ENCODE measurements around the gene SLC9A9.

The SLC9A9 gene

DNA sequence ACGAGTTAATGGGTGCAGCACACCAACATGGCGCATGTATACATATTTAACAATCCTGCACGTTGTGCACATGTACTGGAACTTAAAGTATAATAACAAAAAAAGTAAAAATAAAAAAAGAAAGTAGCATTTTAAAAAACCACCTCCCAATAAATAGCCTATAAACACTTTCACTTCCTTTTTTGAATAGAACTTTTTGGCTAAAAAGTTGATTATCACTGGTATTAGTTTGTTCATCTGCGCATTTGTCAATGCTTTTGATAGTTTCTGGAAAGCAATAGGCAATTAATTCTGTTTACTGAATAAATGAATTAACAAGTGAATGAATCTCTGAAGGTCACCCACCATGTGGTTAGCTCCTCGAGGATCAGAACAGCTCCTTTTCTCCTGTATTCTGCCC, 179.9 kb downstream of the SLC9A9 start:
- H3K9me3 ChIP-seq (ENCODE audit: insufficient read depth, low read length, severe bottlenecking) = no peaks in the 10 kb centered on the region
- no peak overlapping the region for H3K4me3 ChIP-seq (ENCODE audit: low read depth in 1 of 2, low read length in 2 of 2)
- no peaks in the 10 kb centered on the region for H3K36me3 ChIP-seq (ENCODE audit: insufficient read depth, low read length)
- H3K79me2 ChIP-seq (ENCODE audit: insufficient read depth, low read length) = no peaks in the 10 kb centered on the region
- H3K27me3 ChIP-seq (ENCODE audit: insufficient read depth, low read length, poor library complexity) = no peaks in the 10 kb centered on the region
- H2AFZ ChIP-seq (ENCODE audit: low read depth, low read length) = no peak overlapping the region
- H3K9ac ChIP-seq (ENCODE audit: low read depth, low read length) = no peak overlapping the region
- ATAC-seq (ENCODE audit: insufficient read depth, low read depth) (no peak), DNase-seq (no peak)
- H3K27ac ChIP-seq (ENCODE audit: low read length) = no peak overlapping the region; the same call in 1 of the 2 replicates
- peaks cover 24% of the 10 kb centered on the region for H3K4me1 ChIP-seq (ENCODE audit: insufficient read depth, low read length)
- H4K20me1 ChIP-seq (ENCODE audit: insufficient read depth, low read length) = no peaks in the 10 kb centered on the region
- TF ChIP-seq EZH2 (IDR thresholded peaks at IDR 0.05; ENCODE audit: borderline replicate concordance, low read depth, low read length, severe bottlenecking) = no peak
- TF ChIP-seq, protein P1, sequence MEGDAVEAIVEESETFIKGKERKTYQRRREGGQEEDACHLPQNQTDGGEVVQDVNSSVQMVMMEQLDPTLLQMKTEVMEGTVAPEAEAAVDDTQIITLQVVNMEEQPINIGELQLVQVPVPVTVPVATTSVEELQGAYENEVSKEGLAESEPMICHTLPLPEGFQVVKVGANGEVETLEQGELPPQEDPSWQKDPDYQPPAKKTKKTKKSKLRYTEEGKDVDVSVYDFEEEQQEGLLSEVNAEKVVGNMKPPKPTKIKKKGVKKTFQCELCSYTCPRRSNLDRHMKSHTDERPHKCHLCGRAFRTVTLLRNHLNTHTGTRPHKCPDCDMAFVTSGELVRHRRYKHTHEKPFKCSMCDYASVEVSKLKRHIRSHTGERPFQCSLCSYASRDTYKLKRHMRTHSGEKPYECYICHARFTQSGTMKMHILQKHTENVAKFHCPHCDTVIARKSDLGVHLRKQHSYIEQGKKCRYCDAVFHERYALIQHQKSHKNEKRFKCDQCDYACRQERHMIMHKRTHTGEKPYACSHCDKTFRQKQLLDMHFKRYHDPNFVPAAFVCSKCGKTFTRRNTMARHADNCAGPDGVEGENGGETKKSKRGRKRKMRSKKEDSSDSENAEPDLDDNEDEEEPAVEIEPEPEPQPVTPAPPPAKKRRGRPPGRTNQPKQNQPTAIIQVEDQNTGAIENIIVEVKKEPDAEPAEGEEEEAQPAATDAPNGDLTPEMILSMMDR (IDR thresholded peaks at IDR 0.05; ENCODE audit: borderline replicate concordance, extremely low read depth, low read length, poor library complexity, severe bottlenecking) = no peak
- no peak overlapping the region for H3K4me2 ChIP-seq (ENCODE audit: insufficient read depth, low read length)

DNA sequence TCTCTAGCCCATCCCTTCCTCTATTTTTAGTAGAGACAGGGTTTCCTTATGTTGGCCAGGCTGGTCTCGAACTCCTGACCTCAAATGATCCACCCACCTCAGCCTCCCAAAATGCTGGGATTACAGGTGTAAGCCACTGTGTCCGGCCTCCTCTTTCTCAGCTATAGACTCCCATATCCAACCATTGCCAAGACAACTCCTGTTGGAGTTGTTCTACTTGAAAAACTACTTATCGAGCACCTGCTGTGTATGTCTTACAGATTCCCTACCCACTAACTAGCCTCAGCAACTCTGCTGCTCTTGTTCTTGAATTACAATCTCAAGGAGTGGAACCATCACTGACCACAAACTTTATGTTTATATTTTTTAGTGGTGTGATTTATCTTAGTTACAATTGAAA, 186.6 kb downstream of the SLC9A9 start:
- H3K36me3 ChIP-seq (ENCODE audit: insufficient read depth, low read length) = no peaks in the 10 kb centered on the region
- TF ChIP-seq EZH2 (IDR thresholded peaks at IDR 0.05; ENCODE audit: borderline replicate concordance, low read depth, low read length, severe bottlenecking) = no peak
- TF ChIP-seq, protein P1 (IDR thresholded peaks at IDR 0.05; ENCODE audit: borderline replicate concordance, extremely low read depth, low read length, poor library complexity, severe bottlenecking) = no peak
- no peaks in the 10 kb centered on the region for H4K20me1 ChIP-seq (ENCODE audit: insufficient read depth, low read length)
- H3K27me3 ChIP-seq (ENCODE audit: insufficient read depth, low read length, poor library complexity) = no peaks in the 10 kb centered on the region
- H3K27ac ChIP-seq (ENCODE audit: low read length) = no peak overlapping the region
- H3K4me3 ChIP-seq (ENCODE audit: low read depth in 1 of 2, low read length in 2 of 2) = no peak overlapping the region
- no peaks in the 10 kb centered on the region for H3K79me2 ChIP-seq (ENCODE audit: insufficient read depth, low read length)
- ATAC-seq (ENCODE audit: insufficient read depth, low read depth) = no peak
- H3K4me2 ChIP-seq (ENCODE audit: insufficient read depth, low read length) = no peak overlapping the region
- H2AFZ ChIP-seq (ENCODE audit: low read depth, low read length) = no peak overlapping the region
- H3K4me1 ChIP-seq (ENCODE audit: insufficient read depth, low read length) = no peaks in the 10 kb centered on the region
- H3K9me3 ChIP-seq (ENCODE audit: insufficient read depth, low read length, severe bottlenecking) = peaks cover 2% of the 10 kb centered on the region
- H3K9ac ChIP-seq (ENCODE audit: low read depth, low read length) = no peak overlapping the region
- no peak for DNase-seq

DNA sequence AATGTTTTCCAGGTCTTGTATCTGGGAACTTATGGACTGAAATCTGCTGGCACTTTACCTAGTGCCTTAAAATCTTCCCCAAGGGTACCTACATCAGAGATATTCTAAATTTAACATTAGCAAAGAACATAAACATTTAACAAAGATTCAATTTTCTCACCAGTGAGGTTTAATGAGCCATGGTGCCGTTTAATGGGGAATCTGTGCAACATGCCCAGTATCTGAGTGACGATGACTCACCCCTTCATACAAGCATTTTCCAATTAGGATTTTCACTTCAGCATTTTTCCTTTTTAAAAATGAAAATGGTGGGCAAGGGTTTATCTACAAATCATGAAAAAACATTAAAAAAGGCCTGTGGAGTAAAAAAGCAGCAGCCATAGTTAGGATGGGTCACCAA, 189.4 kb downstream of the SLC9A9 start:
- no peaks in the 10 kb centered on the region for H4K20me1 ChIP-seq (ENCODE audit: insufficient read depth, low read length)
- no peak overlapping the region for H2AFZ ChIP-seq (ENCODE audit: low read depth, low read length)
- TF ChIP-seq EZH2 (IDR thresholded peaks at IDR 0.05; ENCODE audit: borderline replicate concordance, low read depth, low read length, severe bottlenecking) = no peak
- TF ChIP-seq, protein P1 (IDR thresholded peaks at IDR 0.05; ENCODE audit: borderline replicate concordance, extremely low read depth, low read length, poor library complexity, severe bottlenecking) = no peak
- H3K79me2 ChIP-seq (ENCODE audit: insufficient read depth, low read length) = no peaks in the 10 kb centered on the region
- H3K4me2 ChIP-seq (ENCODE audit: insufficient read depth, low read length) = no peak overlapping the region
- ATAC-seq (ENCODE audit: insufficient read depth, low read depth) (no peak), DNase-seq (no peak)
- H3K36me3 ChIP-seq (ENCODE audit: insufficient read depth, low read length) = no peaks in the 10 kb centered on the region
- no peaks in the 10 kb centered on the region for H3K4me1 ChIP-seq (ENCODE audit: insufficient read depth, low read length)
- H3K27ac ChIP-seq (ENCODE audit: low read length) = no peak overlapping the region
- no peaks in the 10 kb centered on the region for H3K27me3 ChIP-seq (ENCODE audit: insufficient read depth, low read length, poor library complexity)
- H3K9ac ChIP-seq (ENCODE audit: low read depth, low read length) = no peak overlapping the region
- H3K4me3 ChIP-seq (ENCODE audit: low read depth in 1 of 2, low read length in 2 of 2) = no peak overlapping the region
- peaks cover 2% of the 10 kb centered on the region for H3K9me3 ChIP-seq (ENCODE audit: insufficient read depth, low read length, severe bottlenecking)

DNA sequence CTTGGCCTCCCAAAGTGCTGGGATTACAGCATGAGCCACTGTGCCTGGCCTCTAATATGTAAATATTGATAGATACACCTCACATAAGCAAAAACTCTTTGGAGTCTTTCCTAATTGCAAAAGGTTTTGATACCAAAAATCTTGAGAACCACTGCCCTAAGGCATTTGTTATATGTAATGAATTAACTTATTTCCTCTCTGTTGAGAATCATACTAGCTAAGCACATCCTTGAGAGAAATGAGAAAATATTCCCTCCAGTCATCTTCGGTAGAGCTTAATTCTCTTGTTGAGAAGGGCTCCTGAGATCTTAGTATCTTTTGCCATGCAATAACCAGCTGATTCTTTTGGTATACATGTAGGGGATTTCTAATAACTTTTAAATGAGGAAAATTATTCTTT, 190.2 kb downstream of the SLC9A9 start:
- H3K27me3 ChIP-seq (ENCODE audit: insufficient read depth, low read length, poor library complexity) = no peaks in the 10 kb centered on the region
- no peak for TF ChIP-seq EZH2 (IDR thresholded peaks at IDR 0.05; ENCODE audit: borderline replicate concordance, low read depth, low read length, severe bottlenecking)
- TF ChIP-seq, protein P1 (IDR thresholded peaks at IDR 0.05; ENCODE audit: borderline replicate concordance, extremely low read depth, low read length, poor library complexity, severe bottlenecking) = no peak

More for the DNA sequence above, 190.2 kb downstream of the SLC9A9 start:
- DNase-seq (no peak), ATAC-seq (ENCODE audit: insufficient read depth, low read depth) (no peak)
- no peak overlapping the region for H3K4me2 ChIP-seq (ENCODE audit: insufficient read depth, low read length)
- H3K9ac ChIP-seq (ENCODE audit: low read depth, low read length) = no peak overlapping the region
- no peak overlapping the region for H3K27ac ChIP-seq (ENCODE audit: low read length)
- H3K4me1 ChIP-seq (ENCODE audit: insufficient read depth, low read length) = no peaks in the 10 kb centered on the region
- H3K4me3 ChIP-seq (ENCODE audit: low read depth in 1 of 2, low read length in 2 of 2) = no peak overlapping the region
- H4K20me1 ChIP-seq (ENCODE audit: insufficient read depth, low read length) = no peaks in the 10 kb centered on the region
- peaks cover 2% of the 10 kb centered on the region for H3K9me3 ChIP-seq (ENCODE audit: insufficient read depth, low read length, severe bottlenecking)
- no peaks in the 10 kb centered on the region for H3K79me2 ChIP-seq (ENCODE audit: insufficient read depth, low read length)
- no peak overlapping the region for H2AFZ ChIP-seq (ENCODE audit: low read depth, low read length)
- no peaks in the 10 kb centered on the region for H3K36me3 ChIP-seq (ENCODE audit: insufficient read depth, low read length)

All from DND-41 (cell line).